ENCODE results near the gene SENP3. TPM values are rescaled to one million over a fixed set of nuclear protein-coding genes. Genes with fewer than 3 reads are reported as not detected.

The SENP3 gene
- total and polyA plus RNA-seq, 2 experiments from 2014 or later, result 1.9 to 82.5 TPM

DNA sequence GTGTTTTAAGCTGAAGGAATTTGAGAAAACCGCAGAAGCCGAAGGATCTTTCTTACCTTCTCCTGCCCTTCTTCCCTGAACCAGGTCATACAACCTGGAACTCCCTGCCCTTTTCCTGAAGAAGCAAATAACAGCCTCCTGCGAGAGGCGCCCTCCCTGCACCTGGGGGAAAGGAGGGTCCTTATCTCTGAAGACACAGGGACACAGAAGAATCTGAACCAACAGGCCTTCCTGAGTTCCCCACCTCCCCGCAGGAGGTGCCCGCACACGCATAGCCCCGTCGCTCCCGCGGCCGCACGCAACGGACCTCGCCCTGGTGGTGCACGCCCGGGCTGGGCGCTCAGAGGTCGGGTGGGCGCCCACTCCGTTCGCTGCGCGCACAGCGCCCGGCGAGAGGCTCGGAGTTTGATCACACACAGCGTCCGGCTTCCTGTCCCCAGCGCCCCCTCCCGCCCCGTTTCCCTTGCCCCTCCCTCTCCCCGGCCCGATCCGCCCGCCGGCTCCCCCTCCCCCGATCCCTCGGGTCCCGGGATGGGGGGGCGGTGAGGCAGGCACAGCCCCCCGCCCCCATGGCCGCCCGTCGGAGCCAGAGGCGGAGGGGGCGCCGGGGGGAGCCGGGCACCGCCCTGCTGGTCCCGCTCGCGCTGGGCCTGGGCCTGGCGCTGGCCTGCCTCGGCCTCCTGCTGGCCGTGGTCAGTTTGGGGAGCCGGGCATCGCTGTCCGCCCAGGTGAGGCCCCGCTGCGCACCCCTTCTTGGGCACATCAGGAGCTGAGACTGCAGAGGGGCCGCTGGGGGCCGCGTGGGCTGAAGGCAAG lies 12.9 kb upstream of the SENP3 start, which contains the start of gene TNFSF12:
Gene TNFSF12, plus strand, starts transcription at position 474 of the 816 bp plus-strand sequence. Its CDS starts 96 bp downstream, at position 570.
- H3K36me3 ChIP-seq (ENCODE audit: low read depth), result no peaks in the 10 kb centered on the region
- no peaks in the 10 kb centered on the region for H3K79me2 ChIP-seq (ENCODE audit: insufficient read depth)
- H3K27ac ChIP-seq, result no peak within 1 kb of the TSS
- H3K4me3 ChIP-seq, result peak within 1 kb of the TSS; percentile 79
- no peaks in the 10 kb centered on the region for H3K9me3 ChIP-seq (ENCODE audit: low read depth)
- H3K9ac ChIP-seq, result peak within 1 kb of the TSS; percentile 81
- in situ Hi-C loops (cut with MboI), result no loop called here
- no peak for TF ChIP-seq EZH2 (IDR thresholded peaks at IDR 0.05; ENCODE audit: insufficient read depth, poor library complexity, severe bottlenecking)
- TF ChIP-seq EZH2phosphoT487 (IDR thresholded peaks at IDR 0.05; ENCODE audit: insufficient read depth, low read depth), result no peak
- WGBS, 2 experiments (ENCODE audit: low coverage in 1 of 2, low lambda C conversion rate in 2 of 2, missing lambda C conversion rate in 2 of 2), result 1 to 2% methylated on average over 23 to 52 of the region's 65 CpGs
- no peaks in the 10 kb centered on the region for H3K27me3 ChIP-seq (replicated peaks; ENCODE audit: insufficient read depth)
- DNase-seq, result peak; percentile 66
- H3K4me1 ChIP-seq (ENCODE audit: insufficient read depth), result no peaks in the 10 kb centered on the region
- 0 out of 2 replicates have a peak, but pooled peaks cover 5% of the 10 kb centered on the region for H3F3A ChIP-seq (ENCODE audit: insufficient read depth)
- H3K4me2 ChIP-seq (ENCODE audit: unreplicated experiment), result peak within 1 kb of the TSS; percentile 76
- H3K9me2 ChIP-seq (ENCODE audit: insufficient read depth), result no peaks in the 10 kb centered on the region
- no peaks in the 10 kb centered on the region for H4K20me1 ChIP-seq (ENCODE audit: insufficient read depth)
- H2AFZ ChIP-seq, result peak within 1 kb of the TSS; percentile 87

DNA sequence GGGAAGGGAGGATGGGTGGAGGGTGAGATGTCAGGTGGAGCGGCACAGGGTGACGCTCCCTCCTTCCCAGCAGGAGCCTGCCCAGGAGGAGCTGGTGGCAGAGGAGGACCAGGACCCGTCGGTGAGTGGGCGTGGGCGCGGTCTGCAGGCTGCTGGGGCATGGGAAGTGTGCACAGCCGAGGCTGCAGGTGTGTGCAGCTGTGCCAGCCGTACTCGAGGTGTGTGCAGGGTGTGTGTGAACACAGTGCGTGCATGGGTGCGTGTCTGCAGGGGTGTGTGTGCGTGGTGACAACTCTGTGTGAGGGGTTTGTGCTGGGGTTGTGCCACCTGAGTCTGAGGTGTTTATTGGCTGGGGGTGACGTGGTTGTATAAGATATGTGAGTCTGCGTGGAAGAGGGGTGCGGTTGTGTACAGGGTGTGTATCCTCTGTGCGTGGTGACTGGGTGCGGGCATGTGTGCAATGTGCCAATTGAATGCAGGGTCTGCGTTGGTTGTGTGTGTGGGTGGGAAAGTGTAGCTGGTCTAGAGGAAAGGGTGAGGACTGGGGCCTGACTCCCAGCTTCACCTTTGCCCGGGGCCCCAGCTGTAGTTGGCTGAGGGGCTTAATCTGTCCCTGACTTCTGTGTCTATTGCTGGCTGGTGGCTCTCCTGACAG lies 12.2 kb upstream of the SENP3 start:
- peak overlapping the region; percentile 81 for H3K9ac ChIP-seq
- no peaks in the 10 kb centered on the region for H4K20me1 ChIP-seq (ENCODE audit: insufficient read depth)
- H3K27me3 ChIP-seq (replicated peaks; ENCODE audit: insufficient read depth), result no peaks in the 10 kb centered on the region
- peak overlapping the region; percentile 79 for H3K4me3 ChIP-seq
- peak overlapping the region; percentile 76 for H3K4me2 ChIP-seq (ENCODE audit: unreplicated experiment)
- H2AFZ ChIP-seq, result peak overlapping the region; percentile 87
- H3K36me3 ChIP-seq (ENCODE audit: low read depth), result no peaks in the 10 kb centered on the region
- H3K27ac ChIP-seq, result no peak overlapping the region
- WGBS, 2 experiments (ENCODE audit: low coverage in 1 of 2, low lambda C conversion rate in 2 of 2, missing lambda C conversion rate in 2 of 2), result 25 to 26% methylated on average over 20 of the region's 20 CpGs
- H3F3A ChIP-seq (ENCODE audit: insufficient read depth), result 0 out of 2 replicates have a peak, but pooled peaks cover 5% of the 10 kb centered on the region
- H3K9me2 ChIP-seq (ENCODE audit: insufficient read depth), result no peaks in the 10 kb centered on the region
- in situ Hi-C loops (cut with MboI), result no loop called here
- no peaks in the 10 kb centered on the region for H3K79me2 ChIP-seq (ENCODE audit: insufficient read depth)
- no peaks in the 10 kb centered on the region for H3K4me1 ChIP-seq (ENCODE audit: insufficient read depth)
- no peak for TF ChIP-seq EZH2phosphoT487 (IDR thresholded peaks at IDR 0.05; ENCODE audit: insufficient read depth, low read depth)
- TF ChIP-seq EZH2 (IDR thresholded peaks at IDR 0.05; ENCODE audit: insufficient read depth, poor library complexity, severe bottlenecking), result no peak
- H3K9me3 ChIP-seq (ENCODE audit: low read depth), result no peaks in the 10 kb centered on the region
- peak; percentile 52 for DNase-seq

DNA sequence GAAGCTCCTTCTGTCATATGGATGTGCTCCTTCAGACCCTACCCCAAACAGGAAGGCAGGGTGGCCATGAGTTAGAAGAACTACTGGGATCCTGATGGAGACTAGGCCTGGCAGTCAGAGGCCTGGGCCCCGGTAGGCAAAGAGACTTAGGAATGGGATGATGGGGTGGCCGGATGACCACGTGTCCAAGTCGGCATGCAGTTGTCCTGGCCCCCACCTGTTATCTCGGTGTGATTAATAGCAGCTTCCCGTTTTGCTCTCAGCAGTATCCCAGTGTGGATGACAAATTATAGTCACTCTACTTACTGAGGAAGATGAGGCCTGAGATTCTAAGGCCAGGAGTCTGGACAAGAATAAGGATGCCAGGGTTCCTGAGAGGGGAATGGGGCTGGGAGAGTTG lies 11.4 kb upstream of the SENP3 start:
- Histone ChIP-seq H3K9me2 (ENCODE audit: insufficient read depth) (no peaks in the 10 kb centered on the region), H3K27me3 (replicated peaks; ENCODE audit: insufficient read depth) (no peaks in the 10 kb centered on the region), H4K20me1 (ENCODE audit: insufficient read depth) (no peaks in the 10 kb centered on the region), H3K36me3 (ENCODE audit: low read depth) (no peaks in the 10 kb centered on the region), H3K79me2 (ENCODE audit: insufficient read depth) (no peaks in the 10 kb centered on the region), H3K27ac (no peak overlapping the region), H3K9ac (no peak overlapping the region), H3K9me3 (ENCODE audit: low read depth) (no peaks in the 10 kb centered on the region), H2AFZ (no peak overlapping the region), H3K4me2 (ENCODE audit: unreplicated experiment) (no peak overlapping the region), H3F3A (ENCODE audit: insufficient read depth) (0 out of 2 replicates have a peak, but pooled peaks cover 5% of the 10 kb centered on the region), H3K4me3 (no peak overlapping the region), H3K4me1 (ENCODE audit: insufficient read depth) (no peaks in the 10 kb centered on the region)
- TF ChIP-seq EZH2 (IDR thresholded peaks at IDR 0.05; ENCODE audit: insufficient read depth, poor library complexity, severe bottlenecking) (no peak), EZH2phosphoT487 (IDR thresholded peaks at IDR 0.05; ENCODE audit: insufficient read depth, low read depth) (no peak)
- WGBS, 2 experiments (ENCODE audit: low coverage in 1 of 2, low lambda C conversion rate in 2 of 2, missing lambda C conversion rate in 2 of 2), result 66 to 80% methylated on average over 6 of the region's 6 CpGs
- DNase-seq, result no peak
- in situ Hi-C loops (cut with MboI), result no loop called here

DNA sequence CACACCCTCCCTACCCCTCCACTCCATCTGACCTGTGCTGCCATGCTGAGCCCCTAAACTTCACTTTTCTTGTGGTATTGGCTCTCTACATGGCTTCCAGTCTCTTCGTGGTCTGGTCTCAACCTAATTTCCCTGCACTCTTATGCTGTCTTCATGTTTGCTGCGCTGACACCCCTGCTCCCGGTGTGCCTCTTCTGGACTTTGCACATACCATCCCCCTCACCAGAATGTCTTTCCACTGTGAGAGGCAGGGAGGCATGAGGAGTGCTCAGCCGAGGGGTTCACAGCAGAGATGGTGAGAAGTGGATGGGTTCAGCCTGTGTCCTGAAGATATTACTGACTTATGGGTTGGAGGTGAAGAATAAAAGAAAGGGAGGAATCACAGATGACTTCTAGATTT lies 10.3 kb upstream of the SENP3 start:
- H3K27ac ChIP-seq, result no peak overlapping the region
- H3K4me1 ChIP-seq (ENCODE audit: insufficient read depth), result no peaks in the 10 kb centered on the region
- H3K9me3 ChIP-seq (ENCODE audit: low read depth), result no peaks in the 10 kb centered on the region
- 0 out of 2 replicates have a peak, but pooled peaks cover 5% of the 10 kb centered on the region for H3F3A ChIP-seq (ENCODE audit: insufficient read depth)
- WGBS, 2 experiments (ENCODE audit: low coverage in 1 of 2, low lambda C conversion rate in 2 of 2, missing lambda C conversion rate in 2 of 2), result 89 to 91% methylated on average over 4 of the region's 4 CpGs
- no peaks in the 10 kb centered on the region for H3K27me3 ChIP-seq (replicated peaks; ENCODE audit: insufficient read depth)
- no peak overlapping the region for H3K4me2 ChIP-seq (ENCODE audit: unreplicated experiment)
- no peak overlapping the region for H3K9ac ChIP-seq
- no peak for TF ChIP-seq EZH2phosphoT487 (IDR thresholded peaks at IDR 0.05; ENCODE audit: insufficient read depth, low read depth)
- no peak for TF ChIP-seq EZH2 (IDR thresholded peaks at IDR 0.05; ENCODE audit: insufficient read depth, poor library complexity, severe bottlenecking)
- no peak overlapping the region for H3K4me3 ChIP-seq
- H3K36me3 ChIP-seq (ENCODE audit: low read depth), result no peaks in the 10 kb centered on the region
- DNase-seq, result no peak
- H3K9me2 ChIP-seq (ENCODE audit: insufficient read depth), result no peaks in the 10 kb centered on the region
- no peaks in the 10 kb centered on the region for H4K20me1 ChIP-seq (ENCODE audit: insufficient read depth)
- in situ Hi-C loops (cut with MboI), result no loop called here
- no peaks in the 10 kb centered on the region for H3K79me2 ChIP-seq (ENCODE audit: insufficient read depth)
- H2AFZ ChIP-seq, result no peak overlapping the region
